ENCODE results near the gene SPATA32. TPM values are rescaled to one million over a fixed set of nuclear protein-coding genes. Genes with fewer than 3 reads are reported as not detected.

The SPATA32 gene
- total RNA-seq, 1 experiment from 2014 or later, result not detected

DNA sequence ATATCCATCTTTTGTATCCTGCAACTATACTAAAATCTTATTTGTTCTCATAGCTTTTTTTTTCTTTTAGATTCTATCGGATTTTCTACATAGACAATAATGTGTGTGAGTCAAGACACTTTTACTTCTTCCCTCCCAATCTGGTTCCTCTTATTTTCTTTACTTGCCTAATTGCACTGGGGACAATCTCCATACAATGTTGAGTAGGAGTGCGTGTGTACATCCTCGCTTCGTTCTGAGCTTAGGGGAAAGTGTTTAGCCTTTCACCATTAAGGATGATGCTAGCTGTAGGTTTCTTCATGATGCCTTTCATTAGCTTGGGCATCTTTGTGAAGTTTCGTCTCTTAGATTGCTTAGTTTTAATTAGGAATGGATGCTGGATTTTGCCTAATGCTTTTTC, 2.9 kb downstream of the SPATA32 start:
- intact Hi-C loops (cut with micrococcal nuclease), result no loop called here
- no peak overlapping the region for H3K4me3 Mint-ChIP-seq (ENCODE audit: unreplicated experiment)
- H3K4me1 Mint-ChIP-seq (ENCODE audit: insufficient read depth, unreplicated experiment), result no peaks in the 10 kb centered on the region
- H3K27ac Mint-ChIP-seq (ENCODE audit: low read depth, unreplicated experiment), result no peak overlapping the region
- H3K9me3 Mint-ChIP-seq (ENCODE audit: unreplicated experiment), result no peaks in the 10 kb centered on the region
- no TSS peak for BruUV-seq (replicated peaks)
- H3K36me3 Mint-ChIP-seq (ENCODE audit: insufficient read depth, unreplicated experiment), result peaks cover 15% of the 10 kb centered on the region
- ChIA-PET CTCF (interaction anchor here (0.9 to 2.3 kb wide), 4 partner anchors 11 to 126 kb away, joined by 3 to 7 read pairs (median 4); no protein-coding TSS in a partner anchor), POLR2A (interaction anchor here (0.6 to 2.8 kb wide), 6 partner anchors 9 to 255 kb away, joined by 3 to 12 read pairs (median 4); partner anchors contain the start of gene MAP3K14)
- DNase-seq (ENCODE audit: unreplicated experiment), result no peak
- H3K27me3 Mint-ChIP-seq (ENCODE audit: insufficient read depth, unreplicated experiment), result no peaks in the 10 kb centered on the region
- TF ChIP-seq CTCF (IDR thresholded peaks at IDR 0.05; ENCODE audit: unreplicated experiment), result no peak

- intact Hi-C loops (cut with micrococcal nuclease), result no loop called here
- no peaks in the 10 kb centered on the region for H3K27me3 Mint-ChIP-seq (ENCODE audit: insufficient read depth, unreplicated experiment)
- no peak for DNase-seq (ENCODE audit: unreplicated experiment)
- no peak overlapping the region for H3K27ac Mint-ChIP-seq (ENCODE audit: low read depth, unreplicated experiment)
- no TSS peak for BruUV-seq (replicated peaks)
- peaks cover 6% of the 10 kb centered on the region for H3K36me3 Mint-ChIP-seq (ENCODE audit: insufficient read depth, unreplicated experiment)
- H3K4me1 Mint-ChIP-seq (ENCODE audit: insufficient read depth, unreplicated experiment), result peaks cover 4% of the 10 kb centered on the region
- ChIA-PET POLR2A (interaction anchor here (2.8 kb wide), 1 partner anchor 9 kb away, joined by 12 read pairs; no protein-coding TSS in a partner anchor), CTCF (interaction anchor here (0.5 to 2.5 kb wide), 3 partner anchors 108 to 128 kb away, joined by 3 to 8 read pairs (median 7); partner anchors contain the start of gene ACBD4)
- no peak overlapping the region for H3K4me3 Mint-ChIP-seq (ENCODE audit: unreplicated experiment)
- TF ChIP-seq CTCF (IDR thresholded peaks at IDR 0.05; ENCODE audit: unreplicated experiment), result no peak
- H3K9me3 Mint-ChIP-seq (ENCODE audit: unreplicated experiment), result no peaks in the 10 kb centered on the region
Measured at GRCh38 chr17:45257115-45257514, 4.8 kb downstream of the SPATA32 start.

GRCh38 chr17:45256114-45256966, 5.6 kb downstream of the SPATA32 start:
- no peak for DNase-seq (ENCODE audit: unreplicated experiment)

More at GRCh38 chr17:45256114-45256966, 5.6 kb downstream of the SPATA32 start:
- TF ChIP-seq CTCF (IDR thresholded peaks at IDR 0.05; ENCODE audit: unreplicated experiment), result no peak
- peaks cover 7% of the 10 kb centered on the region for H3K4me1 Mint-ChIP-seq (ENCODE audit: insufficient read depth, unreplicated experiment)
- BruUV-seq (replicated peaks), result no TSS peak
- no peak overlapping the region for H3K27ac Mint-ChIP-seq (ENCODE audit: low read depth, unreplicated experiment)
- H3K36me3 Mint-ChIP-seq (ENCODE audit: insufficient read depth, unreplicated experiment), result peaks cover 6% of the 10 kb centered on the region
- no peaks in the 10 kb centered on the region for H3K27me3 Mint-ChIP-seq (ENCODE audit: insufficient read depth, unreplicated experiment)
- intact Hi-C loops (cut with micrococcal nuclease), result no loop called here
- no peaks in the 10 kb centered on the region for H3K9me3 Mint-ChIP-seq (ENCODE audit: unreplicated experiment)
- H3K4me3 Mint-ChIP-seq (ENCODE audit: unreplicated experiment), result no peak overlapping the region
- CTCF ChIA-PET, result interaction anchor here (0.5 to 2.5 kb wide), 5 partner anchors 9 to 121 kb away, joined by 3 to 8 read pairs (median 4); partner anchors contain the start of gene ACBD4
- POLR2A ChIA-PET, result interaction anchor here (1.3 kb wide), 1 partner anchor 107 kb away, joined by 4 read pairs; the partner anchor contains the start of gene HEXIM1

Measured in MCF 10A (cell line).